ENCODE measurements around the gene VASH1. TPM values are rescaled to one million over a fixed set of nuclear protein-coding genes. Genes with fewer than 3 reads are reported as not detected.

VASH1 gene
- total and polyA plus RNA-seq, 2 experiments from 2014 or later: 0.78 to 2.8 TPM

- ATAC-seq (no peak), DNase-seq (ENCODE audit: low spot score) (no peak)
- no peak overlapping the region for H3K4me3 ChIP-seq
- no peak overlapping the region for H3K27ac ChIP-seq (ENCODE audit: low read depth)
- H3K79me2 ChIP-seq (replicated peaks; ENCODE audit: insufficient read depth): no peaks in the 10 kb centered on the region
- H3K4me1 ChIP-seq (ENCODE audit: insufficient read depth): 0 out of 2 replicates have a peak, but pooled peaks cover 11% of the 10 kb centered on the region
- Mint-ChIP-seq H3K9me3 (no peaks in the 10 kb centered on the region), H3K36me3 (ENCODE audit: low read depth) (no peaks in the 10 kb centered on the region), H3K27ac (no peak overlapping the region), H3K4me3 (no peak overlapping the region), H3K4me1 (peaks cover 10% of the 10 kb centered on the region), H3K27me3 (ENCODE audit: insufficient read depth, low read depth, poor library complexity) (no peaks in the 10 kb centered on the region)
- no peaks in the 10 kb centered on the region for H3K36me3 ChIP-seq (ENCODE audit: insufficient read depth)
- no peak overlapping the region for H3K4me2 ChIP-seq
- TF ChIP-seq, protein P1, sequence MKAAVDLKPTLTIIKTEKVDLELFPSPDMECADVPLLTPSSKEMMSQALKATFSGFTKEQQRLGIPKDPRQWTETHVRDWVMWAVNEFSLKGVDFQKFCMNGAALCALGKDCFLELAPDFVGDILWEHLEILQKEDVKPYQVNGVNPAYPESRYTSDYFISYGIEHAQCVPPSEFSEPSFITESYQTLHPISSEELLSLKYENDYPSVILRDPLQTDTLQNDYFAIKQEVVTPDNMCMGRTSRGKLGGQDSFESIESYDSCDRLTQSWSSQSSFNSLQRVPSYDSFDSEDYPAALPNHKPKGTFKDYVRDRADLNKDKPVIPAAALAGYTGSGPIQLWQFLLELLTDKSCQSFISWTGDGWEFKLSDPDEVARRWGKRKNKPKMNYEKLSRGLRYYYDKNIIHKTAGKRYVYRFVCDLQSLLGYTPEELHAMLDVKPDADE (IDR thresholded peaks at IDR 0.05): no peak
- no peak for TF ChIP-seq ZNF114 (CRISPR knock-in tag; IDR thresholded peaks at IDR 0.05)
- no peak for TF ChIP-seq EZH2 (IDR thresholded peaks at IDR 0.05; ENCODE audit: low read depth, unreplicated experiment)
- TF ChIP-seq ZNF331 (CRISPR knock-in tag; IDR thresholded peaks at IDR 0.05; ENCODE audit: low read depth): no peak
- TF ChIP-seq STAT1 (IDR thresholded peaks at IDR 0.05; ENCODE audit: unreplicated experiment): no peak
- no peak for TF ChIP-seq JUNB (IDR thresholded peaks at IDR 0.05; ENCODE audit: unreplicated experiment)
- TF ChIP-seq, protein P2, sequence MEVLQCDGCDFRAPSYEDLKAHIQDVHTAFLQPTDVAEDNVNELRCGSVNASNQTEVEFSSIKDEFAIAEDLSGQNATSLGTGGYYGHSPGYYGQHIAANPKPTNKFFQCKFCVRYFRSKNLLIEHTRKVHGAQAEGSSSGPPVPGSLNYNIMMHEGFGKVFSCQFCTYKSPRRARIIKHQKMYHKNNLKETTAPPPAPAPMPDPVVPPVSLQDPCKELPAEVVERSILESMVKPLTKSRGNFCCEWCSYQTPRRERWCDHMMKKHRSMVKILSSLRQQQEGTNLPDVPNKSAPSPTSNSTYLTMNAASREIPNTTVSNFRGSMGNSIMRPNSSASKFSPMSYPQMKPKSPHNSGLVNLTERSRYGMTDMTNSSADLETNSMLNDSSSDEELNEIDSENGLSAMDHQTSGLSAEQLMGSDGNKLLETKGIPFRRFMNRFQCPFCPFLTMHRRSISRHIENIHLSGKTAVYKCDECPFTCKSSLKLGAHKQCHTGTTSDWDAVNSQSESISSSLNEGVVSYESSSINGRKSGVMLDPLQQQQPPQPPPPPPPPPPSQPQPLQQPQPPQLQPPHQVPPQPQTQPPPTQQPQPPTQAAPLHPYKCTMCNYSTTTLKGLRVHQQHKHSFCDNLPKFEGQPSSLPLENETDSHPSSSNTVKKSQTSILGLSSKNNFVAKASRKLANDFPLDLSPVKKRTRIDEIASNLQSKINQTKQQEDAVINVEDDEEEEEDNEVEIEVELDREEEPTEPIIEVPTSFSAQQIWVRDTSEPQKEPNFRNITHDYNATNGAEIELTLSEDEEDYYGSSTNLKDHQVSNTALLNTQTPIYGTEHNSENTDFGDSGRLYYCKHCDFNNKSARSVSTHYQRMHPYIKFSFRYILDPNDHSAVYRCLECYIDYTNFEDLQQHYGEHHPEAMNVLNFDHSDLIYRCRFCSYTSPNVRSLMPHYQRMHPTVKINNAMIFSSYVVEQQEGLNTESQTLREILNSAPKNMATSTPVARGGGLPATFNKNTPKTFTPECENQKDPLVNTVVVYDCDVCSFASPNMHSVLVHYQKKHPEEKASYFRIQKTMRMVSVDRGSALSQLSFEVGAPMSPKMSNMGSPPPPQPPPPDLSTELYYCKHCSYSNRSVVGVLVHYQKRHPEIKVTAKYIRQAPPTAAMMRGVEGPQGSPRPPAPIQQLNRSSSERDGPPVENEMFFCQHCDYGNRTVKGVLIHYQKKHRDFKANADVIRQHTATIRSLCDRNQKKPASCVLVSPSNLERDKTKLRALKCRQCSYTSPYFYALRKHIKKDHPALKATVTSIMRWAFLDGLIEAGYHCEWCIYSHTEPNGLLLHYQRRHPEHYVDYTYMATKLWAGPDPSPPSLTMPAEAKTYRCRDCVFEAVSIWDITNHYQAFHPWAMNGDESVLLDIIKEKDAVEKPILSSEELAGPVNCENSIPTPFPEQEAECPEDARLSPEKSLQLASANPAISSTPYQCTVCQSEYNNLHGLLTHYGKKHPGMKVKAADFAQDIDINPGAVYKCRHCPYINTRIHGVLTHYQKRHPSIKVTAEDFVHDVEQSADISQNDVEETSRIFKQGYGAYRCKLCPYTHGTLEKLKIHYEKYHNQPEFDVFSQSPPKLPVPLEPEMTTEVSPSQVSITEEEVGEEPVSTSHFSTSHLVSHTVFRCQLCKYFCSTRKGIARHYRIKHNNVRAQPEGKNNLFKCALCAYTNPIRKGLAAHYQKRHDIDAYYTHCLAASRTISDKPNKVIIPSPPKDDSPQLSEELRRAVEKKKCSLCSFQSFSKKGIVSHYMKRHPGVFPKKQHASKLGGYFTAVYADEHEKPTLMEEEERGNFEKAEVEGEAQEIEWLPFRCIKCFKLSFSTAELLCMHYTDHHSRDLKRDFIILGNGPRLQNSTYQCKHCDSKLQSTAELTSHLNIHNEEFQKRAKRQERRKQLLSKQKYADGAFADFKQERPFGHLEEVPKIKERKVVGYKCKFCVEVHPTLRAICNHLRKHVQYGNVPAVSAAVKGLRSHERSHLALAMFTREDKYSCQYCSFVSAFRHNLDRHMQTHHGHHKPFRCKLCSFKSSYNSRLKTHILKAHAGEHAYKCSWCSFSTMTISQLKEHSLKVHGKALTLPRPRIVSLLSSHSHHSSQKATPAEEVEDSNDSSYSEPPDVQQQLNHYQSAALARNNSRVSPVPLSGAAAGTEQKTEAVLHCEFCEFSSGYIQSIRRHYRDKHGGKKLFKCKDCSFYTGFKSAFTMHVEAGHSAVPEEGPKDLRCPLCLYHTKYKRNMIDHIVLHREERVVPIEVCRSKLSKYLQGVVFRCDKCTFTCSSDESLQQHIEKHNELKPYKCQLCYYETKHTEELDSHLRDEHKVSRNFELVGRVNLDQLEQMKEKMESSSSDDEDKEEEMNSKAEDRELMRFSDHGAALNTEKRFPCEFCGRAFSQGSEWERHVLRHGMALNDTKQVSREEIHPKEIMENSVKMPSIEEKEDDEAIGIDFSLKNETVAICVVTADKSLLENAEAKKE (CRISPR knock-in tag; IDR thresholded peaks at IDR 0.05): no peak
- TF ChIP-seq CTCF (conservative IDR thresholded peaks at IDR 0.05; ENCODE audit: low read depth in 2 of 2): no peak
- no peak for TF ChIP-seq CREB1 (CRISPR knock-in tag; IDR thresholded peaks at IDR 0.05; ENCODE audit: low read depth)
- TF ChIP-seq POLR2AphosphoS5 (IDR thresholded peaks at IDR 0.05; ENCODE audit: low read depth): no peak
- no peak for TF ChIP-seq NANOG (IDR thresholded peaks at IDR 0.05; ENCODE audit: borderline replicate concordance)
- TF ChIP-seq, protein P3, sequence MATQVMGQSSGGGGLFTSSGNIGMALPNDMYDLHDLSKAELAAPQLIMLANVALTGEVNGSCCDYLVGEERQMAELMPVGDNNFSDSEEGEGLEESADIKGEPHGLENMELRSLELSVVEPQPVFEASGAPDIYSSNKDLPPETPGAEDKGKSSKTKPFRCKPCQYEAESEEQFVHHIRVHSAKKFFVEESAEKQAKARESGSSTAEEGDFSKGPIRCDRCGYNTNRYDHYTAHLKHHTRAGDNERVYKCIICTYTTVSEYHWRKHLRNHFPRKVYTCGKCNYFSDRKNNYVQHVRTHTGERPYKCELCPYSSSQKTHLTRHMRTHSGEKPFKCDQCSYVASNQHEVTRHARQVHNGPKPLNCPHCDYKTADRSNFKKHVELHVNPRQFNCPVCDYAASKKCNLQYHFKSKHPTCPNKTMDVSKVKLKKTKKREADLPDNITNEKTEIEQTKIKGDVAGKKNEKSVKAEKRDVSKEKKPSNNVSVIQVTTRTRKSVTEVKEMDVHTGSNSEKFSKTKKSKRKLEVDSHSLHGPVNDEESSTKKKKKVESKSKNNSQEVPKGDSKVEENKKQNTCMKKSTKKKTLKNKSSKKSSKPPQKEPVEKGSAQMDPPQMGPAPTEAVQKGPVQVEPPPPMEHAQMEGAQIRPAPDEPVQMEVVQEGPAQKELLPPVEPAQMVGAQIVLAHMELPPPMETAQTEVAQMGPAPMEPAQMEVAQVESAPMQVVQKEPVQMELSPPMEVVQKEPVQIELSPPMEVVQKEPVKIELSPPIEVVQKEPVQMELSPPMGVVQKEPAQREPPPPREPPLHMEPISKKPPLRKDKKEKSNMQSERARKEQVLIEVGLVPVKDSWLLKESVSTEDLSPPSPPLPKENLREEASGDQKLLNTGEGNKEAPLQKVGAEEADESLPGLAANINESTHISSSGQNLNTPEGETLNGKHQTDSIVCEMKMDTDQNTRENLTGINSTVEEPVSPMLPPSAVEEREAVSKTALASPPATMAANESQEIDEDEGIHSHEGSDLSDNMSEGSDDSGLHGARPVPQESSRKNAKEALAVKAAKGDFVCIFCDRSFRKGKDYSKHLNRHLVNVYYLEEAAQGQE (IDR thresholded peaks at IDR 0.05; ENCODE audit: unreplicated experiment): no peak
- TF ChIP-seq EZH2phosphoT487 (IDR thresholded peaks at IDR 0.05; ENCODE audit: unreplicated experiment): no peak
- no peaks in the 10 kb centered on the region for H3F3A ChIP-seq (replicated peaks; ENCODE audit: low read depth)
- H2AFZ ChIP-seq: peak overlapping the region; percentile 2; the same call in 1 of the 2 replicates
- H3K27me3 ChIP-seq (ENCODE audit: insufficient read depth): no peaks in the 10 kb centered on the region
- H4K20me1 ChIP-seq (replicated peaks; ENCODE audit: insufficient read depth): no peaks in the 10 kb centered on the region
- H3K9me2 ChIP-seq (ENCODE audit: insufficient read depth): no peaks in the 10 kb centered on the region
These were observed 41.6 kb upstream of the VASH1 start for GRCh38 chr14:76719666-76720065.
